GM19023 (cell line): ENCODE data around the gene HJV.

Source experiments
- ATAC-seq: cut with Tn5 transposase; IDR thresholded peaks from one replicate; pipeline ENCODE4 v1.9.1; 2021; ENCODE audit warnings: mild to moderate bottlenecking, moderate library complexity; ENCODE audit not compliant: unreplicated experiment

Gene HJV

GRCh38 chr1:145994391-145995120 lies 27.0 kb downstream of the HJV start:
- no peak for ATAC-seq

- no peak for ATAC-seq
Observed at GRCh38 chr1:145993618-145994390, 27.7 kb downstream of the HJV start.

- no peak for ATAC-seq
Observed at GRCh38 chr1:145992958-145993617, 28.4 kb downstream of the HJV start.

GRCh38 chr1:145992502-145992936 lies 29.0 kb downstream of the HJV start:
- ATAC-seq = no peak

- ATAC-seq = no peak
Observed at GRCh38 chr1:145991735-145992412, 29.7 kb downstream of the HJV start.

GRCh38 chr1:145990249-145990855 lies 31.2 kb downstream of the HJV start:
- no peak for ATAC-seq

GRCh38 chr1:145988773-145989172 lies 32.8 kb downstream of the HJV start:
- ATAC-seq = no peak

GRCh38 chr1:145987926-145988325 lies 33.6 kb downstream of the HJV start:
- ATAC-seq = no peak

- no peak for ATAC-seq
Observed at GRCh38 chr1:145986551-145986950, 35.0 kb downstream of the HJV start.

- ATAC-seq = no peak
Observed at GRCh38 chr1:145985502-145986439, 35.8 kb downstream of the HJV start.

GRCh38 chr1:145985129-145985501 lies 36.4 kb downstream of the HJV start:
- ATAC-seq = no peak

GRCh38 chr1:145983960-145984830 lies 37.3 kb downstream of the HJV start:
- no peak for ATAC-seq

GRCh38 chr1:145983206-145983675 lies 38.3 kb downstream of the HJV start:
- no peak for ATAC-seq

GRCh38 chr1:145982010-145982723 lies 39.4 kb downstream of the HJV start:
- ATAC-seq = no peak

GRCh38 chr1:145980457-145980994 lies 41.0 kb downstream of the HJV start:
- ATAC-seq = no peak

- ATAC-seq = no peak
Observed at GRCh38 chr1:145979746-145980456, 41.6 kb downstream of the HJV start.
